HL-60 (cell line): ENCODE results near the gene KLHL26.

ENCODE experiments used
- DNase-seq, 2 experiments: peaks; one replicate each; pipeline ENCODE4 v3.0.0-alpha.2; 2010 to 2020; ENCODE audit warnings: low read depth in 1 of 2, low spot score in 1 of 2
- H3K27ac ChIP-seq: fragments of 250-450 bp; sonication (Bioruptor Pico); replicated peaks from 2 replicates; pipeline ENCODE4 v1.5.1; 2020; ENCODE audit warnings: mild to moderate bottlenecking, moderate library complexity
- H3K27me3 ChIP-seq: fragments of 250-450 bp; sonication (Bioruptor Pico); 2 replicates; pipeline ENCODE4 v1.5.1; 2021; ENCODE audit warnings: mild to moderate bottlenecking, moderate library complexity; ENCODE audit not compliant: insufficient read depth, poor library complexity, severe bottlenecking
- H3K4me3 ChIP-seq: replicated peaks from 2 replicates; pipeline ENCODE4 v1.5.1; 2011; ENCODE audit warnings: mild to moderate bottlenecking, control low read depth, low read length; ENCODE audit not compliant: insufficient read depth
- CTCF ChIP-seq: IDR thresholded peaks from one replicate; pipeline ENCODE4 v1.5.1; 2011; ENCODE audit warnings: low read length, control low read depth, inconsistent platforms; ENCODE audit not compliant: insufficient read depth
- GABPA ChIP-seq: IDR thresholded peaks from 2 replicates; pipeline ENCODE4 v1.6.1; 2012; ENCODE audit warnings: low read depth
- POLR2AphosphoS5 ChIP-seq: IDR thresholded peaks from 2 replicates; pipeline ENCODE4 v1.6.1; 2012; ENCODE audit warnings: low read depth
- REST ChIP-seq: IDR thresholded peaks from 2 replicates; pipeline ENCODE4 v1.6.1; 2012; ENCODE audit warnings: low read depth; ENCODE audit not compliant: insufficient replicate concordance
- SPI1 ChIP-seq: IDR thresholded peaks from 2 replicates; pipeline ENCODE4 v1.6.1; 2012; ENCODE audit warnings: low read depth, mild to moderate bottlenecking, borderline replicate concordance

Gene KLHL26

GRCh38 chr19:18674616-18675015 lies 37.8 kb downstream of the KLHL26 start:
- Histone ChIP-seq H3K27ac (no peak overlapping the region), H3K27me3 (no peaks in the 10 kb centered on the region), H3K4me3 (no peak overlapping the region)
- no peak for TF ChIP-seq POLR2AphosphoS5
- no peak for TF ChIP-seq GABPA
- no peak for TF ChIP-seq REST
- TF ChIP-seq CTCF, result no peak
- TF ChIP-seq SPI1, result no peak
- DNase-seq, result no peak

GRCh38 chr19:18675779-18676178 lies 39.0 kb downstream of the KLHL26 start:
- Histone ChIP-seq H3K4me3 (no peak overlapping the region), H3K27ac (no peak overlapping the region), H3K27me3 (no peaks in the 10 kb centered on the region)
- DNase-seq, result no peak
- TF ChIP-seq GABPA, result no peak
- TF ChIP-seq CTCF, result no peak
- no peak for TF ChIP-seq SPI1
- no peak for TF ChIP-seq POLR2AphosphoS5
- TF ChIP-seq REST, result no peak

GRCh38 chr19:18676692-18677091 lies 39.9 kb downstream of the KLHL26 start:
- H3K4me3 ChIP-seq, result no peak overlapping the region
- no peak overlapping the region for H3K27ac ChIP-seq
- no peaks in the 10 kb centered on the region for H3K27me3 ChIP-seq
- no peak for TF ChIP-seq CTCF
- TF ChIP-seq POLR2AphosphoS5, result no peak
- no peak for TF ChIP-seq REST
- TF ChIP-seq GABPA, result no peak
- TF ChIP-seq SPI1, result no peak
- DNase-seq, result no peak
